GM12892 (cell line): ENCODE results near the gene FAM20C.

Experiments
- POLR2A ChIP-seq: IDR thresholded peaks from 2 replicates; pipeline ENCODE4 v1.6.1; 2011; ENCODE audit warnings: low read depth, low read length, control low read depth
- POLR2AphosphoS5 ChIP-seq: IDR thresholded peaks from 2 replicates; pipeline ENCODE4 v1.6.1; 2011; ENCODE audit warnings: low read depth, low read length, control low read depth
- TAF1 ChIP-seq: IDR thresholded peaks from 2 replicates; pipeline ENCODE4 v1.6.1; 2011; ENCODE audit warnings: low read depth, mild to moderate bottlenecking, control low read depth, low read length, borderline replicate concordance

- TF ChIP-seq POLR2A (no peak), TAF1 (no peak), POLR2AphosphoS5 (no peak)
Observed at GRCh38 chr7:150811-151221, 41.6 kb upstream of the FAM20C start.
